C1 segment of cervical spinal cord (tissue), 14 donors: ENCODE measurements around the gene SPRR1A.
"Not testable (repeated sequence)": the region's sequence is repeated elsewhere in the genome, so short reads cannot be mapped to it uniquely, and the experiment has no call there.

ENCODE experiments used
- DNase-seq, 14 donors: peaks; one replicate each; lab custom pipeline; 2025; lab: John Stamatoyannopoulos, UW

The SPRR1A gene

GRCh38 chr1:152972196-152972886, 11.5 kb upstream of the SPRR1A start:
- DNase-seq = no peak

GRCh38 chr1:152976688-152977087, 7.2 kb upstream of the SPRR1A start:
- DNase-seq = no peak

- no peak for DNase-seq
Observed at GRCh38 chr1:152977614-152978013, 6.3 kb upstream of the SPRR1A start.

GRCh38 chr1:152980676-152981075, 3.2 kb upstream of the SPRR1A start:
- no peak for DNase-seq

- DNase-seq = no peak
Observed at GRCh38 chr1:152981146-152981871, 2.6 kb upstream of the SPRR1A start.

GRCh38 chr1:152982076-152982475, 1.8 kb upstream of the SPRR1A start:
- no peak for DNase-seq

- DNase-seq = no peak
Observed at GRCh38 chr1:152983234-152983633, 647 bp upstream of the SPRR1A start.

GRCh38 chr1:152986578-152986977, 2.7 kb downstream of the SPRR1A start:
- DNase-seq = no peak

GRCh38 chr1:152993186-152993585, 9.3 kb downstream of the SPRR1A start:
- no peak for DNase-seq

GRCh38 chr1:152995842-152996241, 12.0 kb downstream of the SPRR1A start:
- no peak for DNase-seq

- DNase-seq = peak in 4 of 14 donors; percentile 4 to 24 (median 17)
Observed at GRCh38 chr1:152996633-152997400, 12.9 kb downstream of the SPRR1A start.

GRCh38 chr1:152997901-152998300, 14.0 kb downstream of the SPRR1A start:
- DNase-seq = no peak

GRCh38 chr1:152998476-152998875, 14.6 kb downstream of the SPRR1A start:
- DNase-seq = no peak

GRCh38 chr1:152999818-153000217, 15.9 kb downstream of the SPRR1A start:
- no peak for DNase-seq

GRCh38 chr1:153000294-153000693, 16.4 kb downstream of the SPRR1A start:
- DNase-seq = no peak

GRCh38 chr1:153001382-153001781, 17.5 kb downstream of the SPRR1A start, which contains the start of gene SPRR3:
TSS of gene SPRR3 (plus strand) at chr1:153001749. CDS start at chr1:153003021, 1,272 bp downstream.
- DNase-seq = no peak

GRCh38 chr1:153011235-153011758, 27.4 kb downstream of the SPRR1A start:
- DNase-seq = not testable (repeated sequence)

- not testable (repeated sequence) for DNase-seq
Observed at GRCh38 chr1:153021829-153022228, 37.9 kb downstream of the SPRR1A start.

GRCh38 chr1:153022340-153022739, 38.5 kb downstream of the SPRR1A start:
- DNase-seq = not testable (repeated sequence)

- DNase-seq = no peak
Observed at GRCh38 chr1:153023109-153023508, 39.2 kb downstream of the SPRR1A start.

GRCh38 chr1:153024413-153024812, 40.5 kb downstream of the SPRR1A start:
- no peak for DNase-seq

GRCh38 chr1:153025797-153026196, 41.9 kb downstream of the SPRR1A start:
- DNase-seq = no peak
